ENCODE data around the gene ZNF654. TPM values are rescaled to one million over a fixed set of nuclear protein-coding genes. Genes with fewer than 3 reads are reported as not detected.

Gene ZNF654
- total RNA-seq, 1 experiment from 2014 or later: 6.8 TPM

GRCh38 chr3:88093266-88093665 is 34.2 kb downstream of the ZNF654 start:
- H3K4me3 Mint-ChIP-seq (ENCODE audit: unreplicated experiment): no peak overlapping the region
- no peaks in the 10 kb centered on the region for H3K4me1 Mint-ChIP-seq (ENCODE audit: low read depth, unreplicated experiment)
- H3K27ac Mint-ChIP-seq (ENCODE audit: unreplicated experiment): no peak overlapping the region
- no peaks in the 10 kb centered on the region for H3K4me1 ChIP-seq
- TF ChIP-seq CTCF (IDR thresholded peaks at IDR 0.05; ENCODE audit: insufficient read depth in 1 of 2, low read depth in 1 of 2, low read length in 1 of 2, severe bottlenecking in 1 of 2, unreplicated experiment in 1 of 2): no peak
- H3K27me3 Mint-ChIP-seq (ENCODE audit: insufficient read depth, unreplicated experiment): no peaks in the 10 kb centered on the region
- BruUV-seq (replicated peaks): no TSS peak
- no peaks in the 10 kb centered on the region for H3K27me3 ChIP-seq (replicated peaks; ENCODE audit: control insufficient read depth, insufficient read depth, low read length)
- H3K9me3 Mint-ChIP-seq (ENCODE audit: unreplicated experiment): peaks cover 9% of the 10 kb centered on the region
- no peaks in the 10 kb centered on the region for H3K9me3 ChIP-seq
- intact Hi-C loops (cut with micrococcal nuclease; ENCODE audit: unreplicated experiment): no loop called here
- no peak overlapping the region for H3K4me3 ChIP-seq (ENCODE audit: low read depth, low read length)
- peaks cover 1% of the 10 kb centered on the region; the same call in 1 of the 2 replicates for H3K36me3 ChIP-seq (ENCODE audit: control insufficient read depth, insufficient read depth, low read length)
- ChIA-PET POLR2A (no interaction called here), CTCF (no interaction called here)
- peak in 1 of 2 experiments; percentile 18 for DNase-seq
- H3K36me3 Mint-ChIP-seq (ENCODE audit: insufficient read depth, unreplicated experiment): peaks cover 11% of the 10 kb centered on the region

- intact Hi-C loops (cut with micrococcal nuclease; ENCODE audit: unreplicated experiment): no loop called here
- no peak overlapping the region for H3K4me3 Mint-ChIP-seq (ENCODE audit: unreplicated experiment)
- no peaks in the 10 kb centered on the region for H3K9me3 ChIP-seq
- no TSS peak for BruUV-seq (replicated peaks)
- H3K4me1 ChIP-seq: no peaks in the 10 kb centered on the region
- no peak overlapping the region for H3K27ac Mint-ChIP-seq (ENCODE audit: unreplicated experiment)
- H3K27me3 ChIP-seq (replicated peaks; ENCODE audit: control insufficient read depth, insufficient read depth, low read length): no peaks in the 10 kb centered on the region
- no peaks in the 10 kb centered on the region for H3K4me1 Mint-ChIP-seq (ENCODE audit: low read depth, unreplicated experiment)
- no peaks in the 10 kb centered on the region for H3K36me3 ChIP-seq (ENCODE audit: control insufficient read depth, insufficient read depth, low read length)
- H3K9me3 Mint-ChIP-seq (ENCODE audit: unreplicated experiment): peaks cover 9% of the 10 kb centered on the region
- H3K36me3 Mint-ChIP-seq (ENCODE audit: insufficient read depth, unreplicated experiment): peaks cover 17% of the 10 kb centered on the region
- ChIA-PET CTCF (no interaction called here), POLR2A (no interaction called here)
- DNase-seq: no peak
- H3K27me3 Mint-ChIP-seq (ENCODE audit: insufficient read depth, unreplicated experiment): no peaks in the 10 kb centered on the region
- no peak overlapping the region for H3K4me3 ChIP-seq (ENCODE audit: low read depth, low read length)
- TF ChIP-seq CTCF (IDR thresholded peaks at IDR 0.05; ENCODE audit: insufficient read depth in 1 of 2, low read depth in 1 of 2, low read length in 1 of 2, severe bottlenecking in 1 of 2, unreplicated experiment in 1 of 2): no peak
Observed at GRCh38 chr3:88101142-88101541, 42.1 kb downstream of the ZNF654 start.

- ChIA-PET CTCF (no interaction called here), POLR2A (no interaction called here)
- intact Hi-C loops (cut with micrococcal nuclease; ENCODE audit: unreplicated experiment): no loop called here
Observed at GRCh38 chr3:88105325-88105724, 46.3 kb downstream of the ZNF654 start.

More at GRCh38 chr3:88105325-88105724, 46.3 kb downstream of the ZNF654 start:
- BruUV-seq (replicated peaks): no TSS peak
- H3K9me3 Mint-ChIP-seq (ENCODE audit: unreplicated experiment): no peaks in the 10 kb centered on the region
- H3K4me1 Mint-ChIP-seq (ENCODE audit: low read depth, unreplicated experiment): no peaks in the 10 kb centered on the region
- Histone ChIP-seq H3K27me3 (replicated peaks; ENCODE audit: control insufficient read depth, insufficient read depth, low read length) (no peaks in the 10 kb centered on the region), H3K4me3 (ENCODE audit: low read depth, low read length) (no peak overlapping the region), H3K4me1 (no peaks in the 10 kb centered on the region), H3K9me3 (no peaks in the 10 kb centered on the region), H3K36me3 (ENCODE audit: control insufficient read depth, insufficient read depth, low read length) (no peaks in the 10 kb centered on the region)
- no peak overlapping the region for H3K4me3 Mint-ChIP-seq (ENCODE audit: unreplicated experiment)
- peaks cover 6% of the 10 kb centered on the region for H3K36me3 Mint-ChIP-seq (ENCODE audit: insufficient read depth, unreplicated experiment)
- H3K27me3 Mint-ChIP-seq (ENCODE audit: insufficient read depth, unreplicated experiment): no peaks in the 10 kb centered on the region
- no peak overlapping the region for H3K27ac Mint-ChIP-seq (ENCODE audit: unreplicated experiment)
- no peak for TF ChIP-seq CTCF (IDR thresholded peaks at IDR 0.05; ENCODE audit: insufficient read depth in 1 of 2, low read depth in 1 of 2, low read length in 1 of 2, severe bottlenecking in 1 of 2, unreplicated experiment in 1 of 2)
- DNase-seq: no peak
